IPS-15b (cell line): ENCODE measurements around the gene SPATA16.

ENCODE experiments used
- H3K27me3 ChIP-seq: one replicate; pipeline ENCODE4 v1.6.1; 2013; ENCODE audit warnings: low read length; ENCODE audit not compliant: control insufficient read depth, insufficient read depth
- H3K36me3 ChIP-seq: one replicate; pipeline ENCODE4 v1.6.1; 2013; ENCODE audit warnings: low read length; ENCODE audit not compliant: control insufficient read depth, insufficient read depth
- H3K4me1 ChIP-seq: one replicate; pipeline ENCODE4 v1.6.1; 2013; ENCODE audit warnings: mild to moderate bottlenecking, low read length; ENCODE audit not compliant: control insufficient read depth, insufficient read depth
- H3K4me3 ChIP-seq: one replicate; pipeline ENCODE4 v1.5.1; 2013; ENCODE audit warnings: low read depth, low read length
- H3K9ac ChIP-seq: one replicate; pipeline ENCODE4 v1.6.1; 2013; ENCODE audit warnings: low read depth, mild to moderate bottlenecking, low read length
- H3K9me3 ChIP-seq: one replicate; pipeline ENCODE4 v1.6.1; 2013; ENCODE audit warnings: mild to moderate bottlenecking, low read length; ENCODE audit not compliant: control insufficient read depth, insufficient read depth

The SPATA16 gene

GRCh38 chr3:173055228-173055933 is 85.7 kb downstream of the SPATA16 start:
- H3K9me3 ChIP-seq: no peaks in the 10 kb centered on the region
- no peaks in the 10 kb centered on the region for H3K4me1 ChIP-seq
- no peaks in the 10 kb centered on the region for H3K36me3 ChIP-seq
- H3K4me3 ChIP-seq: no peak overlapping the region
- no peaks in the 10 kb centered on the region for H3K27me3 ChIP-seq
- no peak overlapping the region for H3K9ac ChIP-seq

- H3K9me3 ChIP-seq: no peaks in the 10 kb centered on the region
Observed at GRCh38 chr3:173049360-173049759, 91.7 kb downstream of the SPATA16 start.

GRCh38 chr3:173045770-173046382 is 95.2 kb downstream of the SPATA16 start:
- Histone ChIP-seq H3K27me3 (no peaks in the 10 kb centered on the region), H3K4me3 (no peak overlapping the region), H3K36me3 (no peaks in the 10 kb centered on the region), H3K9me3 (no peaks in the 10 kb centered on the region), H3K4me1 (no peaks in the 10 kb centered on the region), H3K9ac (no peak overlapping the region)

More at GRCh38 chr3:173049360-173049759, 91.7 kb downstream of the SPATA16 start:
- Histone ChIP-seq H3K4me1 (no peaks in the 10 kb centered on the region), H3K4me3 (no peak overlapping the region), H3K27me3 (no peaks in the 10 kb centered on the region), H3K9ac (no peak overlapping the region), H3K36me3 (no peaks in the 10 kb centered on the region)

GRCh38 chr3:173044998-173045397 is 96.0 kb downstream of the SPATA16 start:
- Histone ChIP-seq H3K4me3 (no peak overlapping the region), H3K9me3 (no peaks in the 10 kb centered on the region), H3K36me3 (no peaks in the 10 kb centered on the region), H3K4me1 (no peaks in the 10 kb centered on the region), H3K27me3 (no peaks in the 10 kb centered on the region), H3K9ac (no peak overlapping the region)

GRCh38 chr3:173043757-173044156 is 97.3 kb downstream of the SPATA16 start:
- H3K9ac ChIP-seq: no peak overlapping the region
- no peaks in the 10 kb centered on the region for H3K36me3 ChIP-seq
- H3K4me3 ChIP-seq: no peak overlapping the region
- H3K9me3 ChIP-seq: no peaks in the 10 kb centered on the region
- no peaks in the 10 kb centered on the region for H3K27me3 ChIP-seq
- H3K4me1 ChIP-seq: no peaks in the 10 kb centered on the region

- Histone ChIP-seq H3K4me3 (no peak overlapping the region), H3K9ac (no peak overlapping the region), H3K27me3 (no peaks in the 10 kb centered on the region), H3K36me3 (no peaks in the 10 kb centered on the region), H3K9me3 (no peaks in the 10 kb centered on the region), H3K4me1 (no peaks in the 10 kb centered on the region)
Observed at GRCh38 chr3:173038484-173038871, 102.6 kb downstream of the SPATA16 start.

GRCh38 chr3:173037840-173038483 is 103.1 kb downstream of the SPATA16 start:
- Histone ChIP-seq H3K4me1 (no peaks in the 10 kb centered on the region), H3K27me3 (no peaks in the 10 kb centered on the region), H3K9me3 (no peaks in the 10 kb centered on the region), H3K4me3 (no peak overlapping the region), H3K9ac (no peak overlapping the region), H3K36me3 (no peaks in the 10 kb centered on the region)

GRCh38 chr3:173030273-173030672 is 110.8 kb downstream of the SPATA16 start:
- H3K36me3 ChIP-seq: no peaks in the 10 kb centered on the region
- no peak overlapping the region for H3K9ac ChIP-seq
- H3K27me3 ChIP-seq: no peaks in the 10 kb centered on the region
- no peak overlapping the region for H3K4me3 ChIP-seq
- H3K4me1 ChIP-seq: no peaks in the 10 kb centered on the region
- no peaks in the 10 kb centered on the region for H3K9me3 ChIP-seq

GRCh38 chr3:173028351-173028750 is 112.7 kb downstream of the SPATA16 start:
- H3K36me3 ChIP-seq: no peaks in the 10 kb centered on the region
- H3K27me3 ChIP-seq: no peaks in the 10 kb centered on the region
- H3K4me3 ChIP-seq: no peak overlapping the region
- H3K9ac ChIP-seq: no peak overlapping the region
- no peaks in the 10 kb centered on the region for H3K9me3 ChIP-seq
- no peaks in the 10 kb centered on the region for H3K4me1 ChIP-seq

GRCh38 chr3:173027429-173027828 is 113.6 kb downstream of the SPATA16 start:
- Histone ChIP-seq H3K9me3 (no peaks in the 10 kb centered on the region), H3K27me3 (no peaks in the 10 kb centered on the region), H3K9ac (no peak overlapping the region), H3K4me3 (no peak overlapping the region), H3K36me3 (no peaks in the 10 kb centered on the region), H3K4me1 (no peaks in the 10 kb centered on the region)

GRCh38 chr3:173025941-173026340 is 115.1 kb downstream of the SPATA16 start:
- no peaks in the 10 kb centered on the region for H3K27me3 ChIP-seq
- H3K9ac ChIP-seq: no peak overlapping the region
- no peaks in the 10 kb centered on the region for H3K4me1 ChIP-seq
- H3K9me3 ChIP-seq: no peaks in the 10 kb centered on the region
- H3K4me3 ChIP-seq: no peak overlapping the region
- no peaks in the 10 kb centered on the region for H3K36me3 ChIP-seq
